Measurements from ENCODE around the gene PLB1. TPM values are rescaled to one million over a fixed set of nuclear protein-coding genes. Genes with fewer than 3 reads are reported as not detected.

The PLB1 gene
- under 0.01 and 2.4 TPM in 2 replicates for total RNA-seq (2014; rRNA removed; shearing (Covaris generic))

GRCh38 chr2:28495551-28496250, at the start of gene PLB1:
Gene PLB1, plus strand, starts transcription at chr2:28496060. Its CDS starts 55 bp downstream, at chr2:28496115.
- in situ Hi-C loops (cut with HindIII; ENCODE audit: low sequenced_read_pairs) = no loop called here
- no peak for DNase-seq (ENCODE audit: low spot score)

- DNase-seq (ENCODE audit: low spot score) = no peak
- in situ Hi-C loops (cut with HindIII; ENCODE audit: low sequenced_read_pairs) = no loop called here
Measured at GRCh38 chr2:28446531-28446930, 49.3 kb upstream of the PLB1 start.

GRCh38 chr2:28447086-28447485, 48.8 kb upstream of the PLB1 start:
- in situ Hi-C loops (cut with HindIII; ENCODE audit: low sequenced_read_pairs) = no loop called here
- DNase-seq (ENCODE audit: low spot score) = no peak

GRCh38 chr2:28447943-28448792, 47.7 kb upstream of the PLB1 start:
- no peak for DNase-seq (ENCODE audit: low spot score)
- in situ Hi-C loops (cut with HindIII; ENCODE audit: low sequenced_read_pairs) = no loop called here

- no peak for DNase-seq (ENCODE audit: low spot score)
- in situ Hi-C loops (cut with HindIII; ENCODE audit: low sequenced_read_pairs) = no loop called here
Measured at GRCh38 chr2:28448793-28449100, 47.1 kb upstream of the PLB1 start.

GRCh38 chr2:28449126-28449487, 46.8 kb upstream of the PLB1 start:
- in situ Hi-C loops (cut with HindIII; ENCODE audit: low sequenced_read_pairs) = no loop called here
- no peak for DNase-seq (ENCODE audit: low spot score)

GRCh38 chr2:28449488-28450395, 46.1 kb upstream of the PLB1 start:
- DNase-seq (ENCODE audit: low spot score) = no peak
- in situ Hi-C loops (cut with HindIII; ENCODE audit: low sequenced_read_pairs) = no loop called here

GRCh38 chr2:28450901-28451565, 44.8 kb upstream of the PLB1 start:
- no peak for DNase-seq (ENCODE audit: low spot score)
- in situ Hi-C loops (cut with HindIII; ENCODE audit: low sequenced_read_pairs) = no loop called here

- in situ Hi-C loops (cut with HindIII; ENCODE audit: low sequenced_read_pairs) = no loop called here
- no peak for DNase-seq (ENCODE audit: low spot score)
Measured at GRCh38 chr2:28451793-28452533, 43.9 kb upstream of the PLB1 start.

GRCh38 chr2:28452534-28453081, 43.3 kb upstream of the PLB1 start:
- in situ Hi-C loops (cut with HindIII; ENCODE audit: low sequenced_read_pairs) = no loop called here
- peak; percentile 19 for DNase-seq (ENCODE audit: low spot score)

GRCh38 chr2:28453396-28453795, 42.5 kb upstream of the PLB1 start:
- in situ Hi-C loops (cut with HindIII; ENCODE audit: low sequenced_read_pairs) = no loop called here
- DNase-seq (ENCODE audit: low spot score) = no peak

- DNase-seq (ENCODE audit: low spot score) = no peak
- in situ Hi-C loops (cut with HindIII; ENCODE audit: low sequenced_read_pairs) = no loop called here
Measured at GRCh38 chr2:28454016-28454930, 41.6 kb upstream of the PLB1 start.

GRCh38 chr2:28457237-28457636, 38.6 kb upstream of the PLB1 start:
- no peak for DNase-seq (ENCODE audit: low spot score)
- in situ Hi-C loops (cut with HindIII; ENCODE audit: low sequenced_read_pairs) = no loop called here

- in situ Hi-C loops (cut with HindIII; ENCODE audit: low sequenced_read_pairs) = no loop called here
Measured at GRCh38 chr2:28461056-28461455, 34.8 kb upstream of the PLB1 start.

GRCh38 chr2:28462122-28462521, 33.7 kb upstream of the PLB1 start:
- no peak for DNase-seq (ENCODE audit: low spot score)
- in situ Hi-C loops (cut with HindIII; ENCODE audit: low sequenced_read_pairs) = no loop called here

More at GRCh38 chr2:28461056-28461455, 34.8 kb upstream of the PLB1 start:
- DNase-seq (ENCODE audit: low spot score) = no peak

- no peak for DNase-seq (ENCODE audit: low spot score)
- in situ Hi-C loops (cut with HindIII; ENCODE audit: low sequenced_read_pairs) = no loop called here
Measured at GRCh38 chr2:28463211-28463816, 32.5 kb upstream of the PLB1 start.

- in situ Hi-C loops (cut with HindIII; ENCODE audit: low sequenced_read_pairs) = no loop called here
- no peak for DNase-seq (ENCODE audit: low spot score)
Measured at GRCh38 chr2:28463893-28464292, 32.0 kb upstream of the PLB1 start.
